HEK293 (cell line): ENCODE data around the gene TTC39A.
A peak's percentile ranks its signal among the peaks of the same experiment; 100 is the strongest.

ENCODE experiments used
- IKZF3 ChIP-seq: fragments of 450-650 bp; IDR thresholded peaks from 2 replicates; pipeline ENCODE4 v1.5.0; 2018; ENCODE audit warnings: missing biosample characterization, mild to moderate bottlenecking, missing genetic modification characterization, moderate library complexity
- REST ChIP-seq: fragments of 450-650 bp; formaldehyde crosslinking; IDR thresholded peaks from 2 replicates; pipeline ENCODE4 v1.5.1; 2016; ENCODE audit warnings: missing biosample characterization, missing genetic modification characterization
- SCRT1 ChIP-seq: fragments of 450-650 bp; formaldehyde crosslinking; IDR thresholded peaks from 2 replicates; pipeline ENCODE4 v1.5.1; 2016; ENCODE audit warnings: missing biosample characterization, missing genetic modification characterization, borderline replicate concordance
- YY2 ChIP-seq: fragments of 450-650 bp; formaldehyde crosslinking; IDR thresholded peaks from 2 replicates; pipeline ENCODE4 v1.5.1; 2016; ENCODE audit warnings: missing biosample characterization, missing genetic modification characterization
- ZBTB10 ChIP-seq: fragments of 450-650 bp; formaldehyde crosslinking; IDR thresholded peaks from 2 replicates; pipeline ENCODE4 v1.5.1; 2016; ENCODE audit warnings: missing biosample characterization, missing genetic modification characterization
- ZBTB11 ChIP-seq: fragments of 450-650 bp; formaldehyde crosslinking; conservative IDR thresholded peaks from 2 replicates; pipeline ENCODE4 v1.5.1; 2016; ENCODE audit warnings: low read depth, missing biosample characterization, missing genetic modification characterization
- ZNF18 ChIP-seq: fragments of 450-650 bp; formaldehyde crosslinking; IDR thresholded peaks from 2 replicates; pipeline ENCODE4 v1.5.1; 2016; ENCODE audit warnings: missing biosample characterization, missing genetic modification characterization
- ZNF518A ChIP-seq: fragments of 450-650 bp; formaldehyde crosslinking; conservative IDR thresholded peaks from 2 replicates; pipeline ENCODE4 v1.5.1; 2016; ENCODE audit warnings: low read depth, missing biosample characterization, missing genetic modification characterization
- ZSCAN18 ChIP-seq: fragments of 450-650 bp; formaldehyde crosslinking; IDR thresholded peaks from 2 replicates; pipeline ENCODE4 v1.5.1; 2016; ENCODE audit warnings: missing biosample characterization, missing genetic modification characterization

Gene TTC39A

GRCh38 chr1:51331206-51332100, 1.1 kb upstream of the TTC39A start (continued):
- 0 out of 2 replicates have a peak, but pooled peaks have one; percentile 17 for TF ChIP-seq ZNF518A (tag by site-specific recombination)
- TF ChIP-seq REST (tag by site-specific recombination), result peak; percentile 52
- TF ChIP-seq ZSCAN18 (tag by site-specific recombination), result no peak
- TF ChIP-seq SCRT1 (tag by site-specific recombination), result no peak
- TF ChIP-seq ZBTB10 (tag by site-specific recombination), result peak; percentile 37; the same call in 1 of the 2 replicates
- 0 out of 2 replicates have a peak, but pooled peaks have one; percentile 43 for TF ChIP-seq YY2 (tag by site-specific recombination)
- TF ChIP-seq ZNF18 (tag by site-specific recombination), result no peak
- TF ChIP-seq IKZF3 (tag by site-specific recombination), result 0 out of 2 replicates have a peak, but pooled peaks have one; percentile 6
- TF ChIP-seq ZBTB11 (tag by site-specific recombination), result 0 out of 2 replicates have a peak, but pooled peaks have one; percentile 9
